Omental fat pad (tissue), 4 donors: ENCODE measurements around the gene SCMH1. TPM values are rescaled to one million over a fixed set of nuclear protein-coding genes. Genes with fewer than 3 reads are reported as not detected.
"Not testable (repeated sequence)": the region's sequence is repeated elsewhere in the genome, so short reads cannot be mapped to it uniquely, and the experiment has no call there.

Experiments used
- ATAC-seq: fragments of 150-250 bp; one replicate; pipeline ENCODE4 v1.9.1; 2016; ENCODE audit warnings: mild to moderate bottlenecking, moderate library complexity; ENCODE audit not compliant: low FRiP score
- DNase-seq: peaks from one replicate; pipeline ENCODE4 v3.0.0-alpha.2; 2019; ENCODE audit warnings: low spot score
- total RNA-seq, 4 donors: library from RNA; depleted of rRNA; stranded (reverse); fragments of >200 nt; gene quantifications; one replicate each; pipeline ENCODE4 v1.1.0, GENCODE V29; 2016
- TF ChIP-seq, protein P1 (sequence below), 3 donors: fragments of 450-650 bp; IDR thresholded peaks; one replicate each; pipeline ENCODE4 v1.5.1; 2016 to 2017; ENCODE audit warnings: antibody characterized with exemption in 3 of 3, mild to moderate bottlenecking in 3 of 3, moderate library complexity in 2 of 3

The SCMH1 gene
- total RNA-seq, 4 donors from 2014 or later = 19.9 to 42.8 (median 31.3) TPM

GRCh38 chr1:41144285-41144684 lies 97.8 kb downstream of the SCMH1 start:
- no peak for ATAC-seq
- no peak for DNase-seq
- TF ChIP-seq, protein P1, sequence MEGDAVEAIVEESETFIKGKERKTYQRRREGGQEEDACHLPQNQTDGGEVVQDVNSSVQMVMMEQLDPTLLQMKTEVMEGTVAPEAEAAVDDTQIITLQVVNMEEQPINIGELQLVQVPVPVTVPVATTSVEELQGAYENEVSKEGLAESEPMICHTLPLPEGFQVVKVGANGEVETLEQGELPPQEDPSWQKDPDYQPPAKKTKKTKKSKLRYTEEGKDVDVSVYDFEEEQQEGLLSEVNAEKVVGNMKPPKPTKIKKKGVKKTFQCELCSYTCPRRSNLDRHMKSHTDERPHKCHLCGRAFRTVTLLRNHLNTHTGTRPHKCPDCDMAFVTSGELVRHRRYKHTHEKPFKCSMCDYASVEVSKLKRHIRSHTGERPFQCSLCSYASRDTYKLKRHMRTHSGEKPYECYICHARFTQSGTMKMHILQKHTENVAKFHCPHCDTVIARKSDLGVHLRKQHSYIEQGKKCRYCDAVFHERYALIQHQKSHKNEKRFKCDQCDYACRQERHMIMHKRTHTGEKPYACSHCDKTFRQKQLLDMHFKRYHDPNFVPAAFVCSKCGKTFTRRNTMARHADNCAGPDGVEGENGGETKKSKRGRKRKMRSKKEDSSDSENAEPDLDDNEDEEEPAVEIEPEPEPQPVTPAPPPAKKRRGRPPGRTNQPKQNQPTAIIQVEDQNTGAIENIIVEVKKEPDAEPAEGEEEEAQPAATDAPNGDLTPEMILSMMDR (IDR thresholded peaks at IDR 0.05) = no peak

DNA sequence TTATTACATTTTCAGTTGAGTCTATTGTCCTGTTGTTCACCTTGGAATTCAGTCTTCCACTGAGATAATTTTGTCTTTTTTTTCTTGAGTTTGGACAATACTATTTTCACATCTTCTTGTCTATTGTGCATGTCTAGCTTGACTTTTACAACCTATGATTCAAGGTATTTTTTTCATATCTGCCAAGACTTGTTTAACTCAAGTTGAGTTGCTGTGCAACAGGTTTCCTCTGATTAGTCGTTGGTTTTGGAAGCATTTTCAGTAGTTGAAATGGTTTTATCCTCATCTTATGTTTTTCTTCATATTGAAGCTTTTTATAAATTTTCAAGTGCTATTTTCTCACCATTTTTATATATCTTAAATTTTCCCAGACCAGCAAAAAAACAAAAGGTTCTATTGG lies 103.6 kb downstream of the SCMH1 start:
- ATAC-seq = no peak
- TF ChIP-seq, protein P1 (IDR thresholded peaks at IDR 0.05) = no peak
- no peak for DNase-seq

DNA sequence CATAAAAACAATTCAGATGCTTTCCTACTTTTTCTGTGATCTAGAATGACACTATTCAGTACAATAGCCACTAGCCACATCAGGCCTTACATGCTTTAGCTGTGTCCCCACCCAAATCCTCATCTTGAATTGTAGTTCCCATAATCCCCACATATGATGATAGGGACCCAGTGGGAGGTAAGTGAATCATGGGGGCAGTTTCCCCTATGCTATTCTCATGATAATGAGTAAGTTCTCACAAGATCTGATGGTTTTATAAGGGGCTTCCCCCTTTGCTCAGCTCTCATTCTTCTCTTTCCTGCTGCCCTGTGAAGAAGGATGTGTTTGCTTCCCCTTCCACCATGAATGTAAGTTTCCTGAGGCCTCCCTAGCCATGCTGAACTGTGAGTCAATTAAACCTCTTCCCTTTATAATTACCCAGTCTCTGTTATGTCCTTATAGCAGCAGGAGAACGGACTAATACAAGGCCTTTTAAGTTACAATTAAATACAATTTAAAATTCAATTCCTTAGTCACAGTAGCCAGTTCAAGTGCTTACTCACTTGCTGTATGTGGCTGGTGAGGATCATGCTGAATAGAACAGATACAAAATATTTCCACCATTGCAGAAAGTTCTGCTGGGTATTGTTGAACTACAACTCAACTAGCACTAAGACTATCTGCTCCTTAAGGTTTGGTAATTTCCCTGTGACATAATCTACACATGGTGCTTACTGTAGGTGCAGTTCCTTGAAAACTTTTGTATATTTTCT lies 106.7 kb downstream of the SCMH1 start:
- ATAC-seq (no peak), DNase-seq (no peak)
- TF ChIP-seq, protein P1 (IDR thresholded peaks at IDR 0.05) = no peak

- not testable (repeated sequence) for DNase-seq, ATAC-seq
These were observed 107.8 kb downstream of the SCMH1 start for GRCh38 chr1:41134325-41134724.

- no peak for DNase-seq
- TF ChIP-seq, protein P1 (IDR thresholded peaks at IDR 0.05) = no peak
- peak; percentile 73 for ATAC-seq
These were observed 119.1 kb downstream of the SCMH1 start for GRCh38 chr1:41122851-41123518.

DNA sequence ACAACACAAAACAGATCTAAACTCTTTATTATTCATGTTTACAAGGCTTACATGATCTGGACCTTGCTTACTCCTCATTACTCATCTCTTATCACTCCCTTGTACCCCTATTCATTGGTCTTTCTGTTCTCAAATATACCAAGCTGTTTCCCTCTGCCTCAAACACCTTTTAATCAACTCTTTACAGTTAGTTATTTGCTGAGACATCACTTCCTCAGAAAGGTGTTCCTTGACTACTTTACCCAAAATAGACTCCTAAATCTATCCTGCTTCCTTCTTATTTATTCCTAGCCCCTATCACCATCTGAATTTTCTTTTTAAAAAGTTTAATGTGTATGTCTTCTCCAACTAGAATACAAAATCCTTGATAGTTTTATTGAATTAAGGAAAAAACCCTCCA lies 120.0 kb downstream of the SCMH1 start:
- TF ChIP-seq, protein P1 (IDR thresholded peaks at IDR 0.05) = no peak
- no peak for DNase-seq
- ATAC-seq = no peak

- TF ChIP-seq, protein P1 (IDR thresholded peaks at IDR 0.05) = no peak
- ATAC-seq (no peak), DNase-seq (no peak)
These were observed 123.5 kb downstream of the SCMH1 start for GRCh38 chr1:41118645-41119044.

DNA sequence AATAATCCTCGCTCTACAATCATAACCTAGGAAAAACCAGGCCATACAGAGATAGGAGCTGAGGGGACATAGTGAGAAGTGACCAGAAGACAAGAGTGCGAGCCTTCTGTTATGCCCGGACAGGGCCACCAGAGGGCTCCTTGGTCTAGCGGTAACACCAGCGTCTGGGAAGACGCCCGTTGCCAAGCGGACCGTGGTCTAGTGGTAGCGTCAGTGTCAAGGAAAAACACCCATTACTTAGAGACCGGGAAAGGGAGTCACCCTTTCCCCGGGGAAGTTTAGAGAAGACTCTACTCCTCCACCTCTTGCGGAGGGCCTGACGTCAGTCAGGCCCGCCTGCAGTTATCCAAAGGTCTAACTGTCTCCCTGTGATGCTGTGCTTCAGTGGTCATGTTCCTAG lies 124.9 kb downstream of the SCMH1 start:
- DNase-seq, ATAC-seq: not testable (repeated sequence)
